ENCODE data around the gene TLNRD1.

Gene TLNRD1

GRCh38 chr15:80978685-80979329 lies 21.9 kb upstream of the TLNRD1 start:
- DNase-seq: no peak

GRCh38 chr15:80979538-80980200 lies 21.1 kb upstream of the TLNRD1 start:
- DNase-seq: no peak

- no peak for DNase-seq
Observed at GRCh38 chr15:80982205-80982604, 18.5 kb upstream of the TLNRD1 start.

- DNase-seq: no peak
Observed at GRCh38 chr15:80982839-80983238, 17.9 kb upstream of the TLNRD1 start.

- peak; percentile 19 for DNase-seq
Observed at GRCh38 chr15:80984856-80985255, 15.9 kb upstream of the TLNRD1 start.

- no peak for DNase-seq
Observed at GRCh38 chr15:80985981-80986380, 14.7 kb upstream of the TLNRD1 start.

- DNase-seq: no peak
Observed at GRCh38 chr15:80986487-80986886, 14.2 kb upstream of the TLNRD1 start.

- DNase-seq: no peak
Observed at GRCh38 chr15:80988148-80988796, 12.5 kb upstream of the TLNRD1 start.

GRCh38 chr15:80989081-80989517 lies 11.6 kb upstream of the TLNRD1 start:
- no peak for DNase-seq

- DNase-seq: peak; percentile 96
Observed at GRCh38 chr15:80989518-80990478, 10.9 kb upstream of the TLNRD1 start, which contains the start of gene MESD. Gene MESD, minus strand, starts transcription at chr15:80989819. Its CDS starts 28 bp downstream, at chr15:80989791.

GRCh38 chr15:80990955-80991354 lies 9.8 kb upstream of the TLNRD1 start:
- DNase-seq: no peak

- DNase-seq: no peak
Observed at GRCh38 chr15:80991421-80991820, 9.3 kb upstream of the TLNRD1 start.

GRCh38 chr15:80992006-80992405 lies 8.7 kb upstream of the TLNRD1 start:
- no peak for DNase-seq

GRCh38 chr15:80992441-80992840 lies 8.3 kb upstream of the TLNRD1 start:
- DNase-seq: no peak

- DNase-seq: peak; percentile 40
Observed at GRCh38 chr15:80996247-80996646, 4.5 kb upstream of the TLNRD1 start.

GRCh38 chr15:80997692-80998091 lies 3.0 kb upstream of the TLNRD1 start:
- DNase-seq: no peak

GRCh38 chr15:80998251-80998650 lies 2.5 kb upstream of the TLNRD1 start:
- no peak for DNase-seq

GRCh38 chr15:80999623-81000036 lies 1.1 kb upstream of the TLNRD1 start:
- DNase-seq: peak; percentile 65

GRCh38 chr15:81000144-81000623 lies 539 bp upstream of the TLNRD1 start:
- DNase-seq: peak; percentile 28

GRCh38 chr15:81001152-81002008 lies 657 bp downstream of the TLNRD1 start:
- DNase-seq: peak; percentile 63

- no peak for DNase-seq
Observed at GRCh38 chr15:81002009-81002330, 1.2 kb downstream of the TLNRD1 start.
